Large intestine (tissue), 3 donors: ENCODE measurements around the gene SMOC2. TPM values are rescaled to one million over a fixed set of nuclear protein-coding genes. Genes with fewer than 3 reads are reported as not detected.

ENCODE experiments used
- DNase-seq, 2 donors: peaks; one replicate each; pipeline versions ENCODE4 v3.0.0 to v3.0.0-alpha.2; 2013
- H3K27ac ChIP-seq: one replicate; pipeline ENCODE4 v1.5.1; 2013; ENCODE audit warnings: low read length
- H3K27me3 ChIP-seq: 2 replicates; pipeline ENCODE4 v1.6.1; 2013; ENCODE audit warnings: low read length; ENCODE audit not compliant: control insufficient read depth, insufficient read depth
- H3K36me3 ChIP-seq: 2 replicates; pipeline ENCODE4 v1.6.1; 2013; ENCODE audit warnings: low read length; ENCODE audit not compliant: control insufficient read depth, insufficient read depth
- H3K4me1 ChIP-seq: one replicate; pipeline ENCODE4 v1.6.1; 2013; ENCODE audit warnings: low read length; ENCODE audit not compliant: control insufficient read depth, insufficient read depth
- H3K4me3 ChIP-seq: one replicate; pipeline ENCODE4 v1.5.1; 2013; ENCODE audit warnings: low read length
- H3K9me3 ChIP-seq: one replicate; pipeline ENCODE4 v1.6.1; 2013; ENCODE audit warnings: mild to moderate bottlenecking, low read depth, low read length, moderate library complexity; ENCODE audit not compliant: control insufficient read depth
- WGBS: methylation state at CpG from one replicate; pipeline ENCODE4 v1.1.5; 2013; ENCODE audit warnings: low lambda C conversion rate; ENCODE audit not compliant: insufficient coverage; 5-methylcytosine and 5-hydroxymethylcytosine counted together
- polyA plus RNA-seq: library from polyadenylated mRNA; unstranded; fragments of 120-200 nt; gene quantifications from one replicate; pipeline ENCODE4 v1.2.1, GENCODE V29; 2013

Gene SMOC2
- polyA plus RNA-seq, 1 donor = 15.9 TPM

DNA sequence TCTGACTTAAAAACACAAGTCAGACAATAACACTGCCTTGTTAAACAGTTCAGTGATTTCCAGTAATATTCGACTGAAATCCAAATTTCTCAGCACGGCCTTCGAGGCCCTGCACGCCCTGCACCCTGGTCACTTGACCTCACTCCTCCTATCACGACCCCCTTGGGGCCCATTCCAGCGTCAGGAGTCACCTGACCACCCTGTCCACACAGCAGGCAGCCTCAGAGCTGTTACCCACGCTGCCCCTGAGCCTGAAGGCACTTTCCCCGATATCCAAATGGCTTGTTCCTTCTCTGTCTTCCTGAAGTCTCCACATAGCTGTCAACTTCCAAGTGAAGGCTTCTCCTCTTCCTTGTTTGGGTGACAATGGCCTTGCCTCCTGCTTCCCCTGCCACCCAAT lies 33.1 kb upstream of the SMOC2 start:
- peaks cover 3% of the 10 kb centered on the region for H3K9me3 ChIP-seq
- no peak overlapping the region for H3K4me3 ChIP-seq
- DNase-seq = no peak
- H3K4me1 ChIP-seq = no peaks in the 10 kb centered on the region
- no CpG with 5 or more reads among the region's 8 CpGs for WGBS
- peaks cover 4% of the 10 kb centered on the region for H3K27me3 ChIP-seq
- H3K36me3 ChIP-seq = no peaks in the 10 kb centered on the region
- H3K27ac ChIP-seq = no peak overlapping the region

DNA sequence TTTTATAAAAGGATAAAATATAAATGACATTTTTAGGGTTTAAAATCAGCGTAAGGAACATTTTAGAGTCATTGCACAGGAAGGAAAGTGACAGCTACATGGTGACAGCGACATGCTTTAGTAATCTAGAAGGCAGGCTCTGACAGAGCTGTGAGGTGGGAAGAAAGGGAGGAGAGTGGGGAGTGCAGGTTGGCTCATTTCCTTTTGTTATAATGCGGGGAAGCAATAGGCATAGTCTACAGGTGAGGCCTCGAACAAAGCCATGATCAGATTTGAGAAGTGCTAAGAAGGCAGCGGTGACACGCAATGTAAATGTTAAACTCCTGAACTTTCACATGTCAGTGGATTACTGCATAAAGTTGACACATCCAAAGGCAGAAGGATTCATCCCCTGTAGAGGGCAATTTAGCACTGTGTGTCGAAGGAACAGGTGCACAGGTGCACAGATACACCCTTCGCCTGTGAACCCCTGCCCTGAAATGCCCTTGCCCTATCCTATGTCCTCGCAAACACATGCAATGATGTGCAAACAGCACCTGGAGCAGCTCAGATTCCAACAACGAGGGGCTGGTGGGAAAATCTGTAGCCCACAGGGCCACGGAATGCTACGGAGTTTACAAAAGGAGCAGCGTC lies 32.4 kb upstream of the SMOC2 start:
- Histone ChIP-seq H3K4me1 (no peaks in the 10 kb centered on the region), H3K9me3 (peaks cover 3% of the 10 kb centered on the region)
- WGBS = 91% methylated on average over 1 of the region's 13 CpGs

DNA sequence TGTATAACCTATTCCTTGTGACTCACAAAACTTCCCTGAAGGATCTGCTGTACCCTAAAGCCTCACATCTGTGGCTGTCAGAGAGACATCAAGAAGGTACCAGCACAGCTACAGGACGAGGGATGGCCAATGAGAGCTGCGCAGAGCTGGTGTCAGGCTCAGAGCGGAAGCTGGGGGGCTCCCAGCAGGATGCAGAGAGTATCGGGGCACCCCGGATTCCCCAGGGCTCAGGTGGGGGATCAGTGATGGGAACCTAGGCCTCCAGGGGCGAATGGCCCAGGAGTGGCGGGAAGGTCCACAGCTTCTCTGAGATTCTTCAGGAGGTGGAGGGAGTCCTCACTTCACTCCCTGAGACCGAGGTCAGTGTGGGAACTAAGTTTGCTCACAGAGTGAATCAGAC lies 30.9 kb upstream of the SMOC2 start:
- Histone ChIP-seq H3K4me3 (no peak overlapping the region), H3K9me3 (peaks cover 3% of the 10 kb centered on the region), H3K27me3 (no peaks in the 10 kb centered on the region), H3K4me1 (no peaks in the 10 kb centered on the region), H3K27ac (no peak overlapping the region), H3K36me3 (no peaks in the 10 kb centered on the region)
- no CpG with 5 or more reads among the region's 8 CpGs for WGBS
- no peak for DNase-seq

More for the DNA sequence above, 32.4 kb upstream of the SMOC2 start:
- DNase-seq = peak in 1 of 2 donors; percentile 20
- Histone ChIP-seq H3K36me3 (no peaks in the 10 kb centered on the region), H3K27ac (no peak overlapping the region), H3K27me3 (peaks cover 1% of the 10 kb centered on the region), H3K4me3 (no peak overlapping the region)

DNA sequence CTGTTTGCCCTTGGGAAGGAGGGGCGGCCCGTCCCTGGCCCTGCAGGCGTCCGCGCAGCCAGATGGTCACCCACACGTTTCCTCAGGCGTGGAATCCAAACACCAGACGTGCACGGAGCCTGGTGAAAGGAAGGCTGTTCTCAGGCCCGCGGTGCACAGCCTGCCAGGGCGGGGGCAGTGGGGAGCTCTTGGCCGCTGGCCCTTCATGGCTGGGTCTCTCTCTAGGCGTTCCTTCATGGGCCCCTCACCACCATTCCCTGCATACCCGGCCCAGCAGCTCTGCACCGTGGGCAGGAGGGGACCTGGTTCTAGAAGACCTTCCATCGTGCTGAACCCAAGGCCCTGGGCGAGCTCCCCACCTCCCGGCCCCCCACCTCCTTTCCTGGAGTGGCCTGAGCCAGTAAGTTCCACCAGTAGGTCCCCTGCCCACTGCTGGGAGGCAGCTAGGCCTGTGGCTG lies 30.4 kb upstream of the SMOC2 start:
- DNase-seq = no peak
- Histone ChIP-seq H3K9me3 (peaks cover 3% of the 10 kb centered on the region), H3K4me3 (no peak overlapping the region), H3K4me1 (no peaks in the 10 kb centered on the region), H3K27me3 (no peaks in the 10 kb centered on the region), H3K36me3 (no peaks in the 10 kb centered on the region), H3K27ac (no peak overlapping the region)
- no CpG with 5 or more reads among the region's 19 CpGs for whole genome bisulfite sequencing

DNA sequence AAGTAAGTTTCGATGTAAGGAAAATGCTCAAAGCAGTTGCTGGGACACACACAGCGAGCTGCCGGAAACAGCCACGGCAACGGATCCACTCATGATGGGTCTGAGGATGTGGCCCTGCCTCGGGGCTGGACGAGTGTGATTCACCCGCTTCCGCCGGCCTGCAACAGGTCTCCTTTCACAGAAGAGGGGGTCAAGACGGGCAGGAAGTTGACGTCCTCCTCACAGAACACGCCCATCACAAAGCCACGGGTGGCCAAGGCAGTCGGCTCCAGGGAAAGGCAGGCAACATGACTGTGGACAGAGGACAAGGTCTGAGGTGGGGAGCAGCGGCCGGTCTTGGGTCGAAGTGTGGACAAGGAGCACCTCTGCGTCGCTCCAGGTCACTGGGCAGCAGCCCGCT lies 29.9 kb upstream of the SMOC2 start:
- no peaks in the 10 kb centered on the region for H3K4me1 ChIP-seq
- H3K9me3 ChIP-seq = peaks cover 3% of the 10 kb centered on the region
- DNase-seq = no peak
- no peaks in the 10 kb centered on the region for H3K36me3 ChIP-seq
- H3K4me3 ChIP-seq = no peak overlapping the region
- no peaks in the 10 kb centered on the region for H3K27me3 ChIP-seq
- no CpG with 5 or more reads among the region's 21 CpGs for WGBS
- H3K27ac ChIP-seq = no peak overlapping the region

DNA sequence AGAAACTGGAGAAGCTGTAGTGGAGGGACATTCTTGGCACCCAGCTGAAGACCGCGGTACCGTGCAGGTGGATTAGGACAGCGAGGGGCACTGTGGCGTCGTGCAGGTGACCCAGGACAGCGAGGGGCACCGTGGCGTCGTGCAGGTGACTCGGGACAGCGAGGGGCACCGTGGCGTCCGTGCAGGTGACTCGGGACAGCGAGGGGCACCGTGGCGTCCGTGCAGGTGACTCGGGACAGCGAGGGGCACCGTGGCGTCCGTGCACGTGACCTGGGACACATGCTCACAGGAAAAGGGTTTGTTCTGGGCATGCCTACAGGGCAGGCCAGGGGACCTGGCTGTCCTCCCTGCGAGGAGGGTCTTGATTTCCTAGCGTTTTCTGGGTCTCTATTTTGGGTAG lies 29.2 kb upstream of the SMOC2 start:
- WGBS = no CpG with 5 or more reads among the region's 28 CpGs
- no peaks in the 10 kb centered on the region for H3K36me3 ChIP-seq
- H3K27ac ChIP-seq = no peak overlapping the region
- H3K9me3 ChIP-seq = peaks cover 3% of the 10 kb centered on the region
- no peak overlapping the region for H3K4me3 ChIP-seq
- H3K4me1 ChIP-seq = no peaks in the 10 kb centered on the region
- no peaks in the 10 kb centered on the region for H3K27me3 ChIP-seq
- no peak for DNase-seq

DNA sequence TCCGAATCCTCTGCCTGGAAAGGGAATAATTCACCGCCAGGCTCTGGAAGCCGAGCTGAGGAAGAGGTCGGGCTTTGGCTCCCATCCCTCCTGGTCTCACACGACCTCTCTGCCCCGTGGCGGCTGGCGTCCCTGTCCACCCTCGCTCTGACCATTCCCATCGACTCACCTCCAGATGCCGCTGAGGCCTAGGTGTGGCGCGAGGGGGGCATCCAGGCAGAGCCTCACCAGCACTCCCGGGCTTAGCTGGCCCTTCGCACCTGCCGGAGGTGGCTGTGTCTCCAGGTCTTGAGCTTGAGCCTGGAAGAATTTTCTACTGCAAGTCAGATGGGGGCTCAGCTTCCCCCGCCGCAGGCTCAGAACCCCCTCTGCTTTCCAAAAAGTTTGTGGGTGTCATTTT lies 28.5 kb upstream of the SMOC2 start:
- DNase-seq = no peak
- no peaks in the 10 kb centered on the region for H3K27me3 ChIP-seq
- H3K9me3 ChIP-seq = peaks cover 3% of the 10 kb centered on the region
- no peak overlapping the region for H3K27ac ChIP-seq
- no peaks in the 10 kb centered on the region for H3K36me3 ChIP-seq
- H3K4me1 ChIP-seq = no peaks in the 10 kb centered on the region
- H3K4me3 ChIP-seq = no peak overlapping the region
- WGBS = no CpG with 5 or more reads among the region's 18 CpGs

DNA sequence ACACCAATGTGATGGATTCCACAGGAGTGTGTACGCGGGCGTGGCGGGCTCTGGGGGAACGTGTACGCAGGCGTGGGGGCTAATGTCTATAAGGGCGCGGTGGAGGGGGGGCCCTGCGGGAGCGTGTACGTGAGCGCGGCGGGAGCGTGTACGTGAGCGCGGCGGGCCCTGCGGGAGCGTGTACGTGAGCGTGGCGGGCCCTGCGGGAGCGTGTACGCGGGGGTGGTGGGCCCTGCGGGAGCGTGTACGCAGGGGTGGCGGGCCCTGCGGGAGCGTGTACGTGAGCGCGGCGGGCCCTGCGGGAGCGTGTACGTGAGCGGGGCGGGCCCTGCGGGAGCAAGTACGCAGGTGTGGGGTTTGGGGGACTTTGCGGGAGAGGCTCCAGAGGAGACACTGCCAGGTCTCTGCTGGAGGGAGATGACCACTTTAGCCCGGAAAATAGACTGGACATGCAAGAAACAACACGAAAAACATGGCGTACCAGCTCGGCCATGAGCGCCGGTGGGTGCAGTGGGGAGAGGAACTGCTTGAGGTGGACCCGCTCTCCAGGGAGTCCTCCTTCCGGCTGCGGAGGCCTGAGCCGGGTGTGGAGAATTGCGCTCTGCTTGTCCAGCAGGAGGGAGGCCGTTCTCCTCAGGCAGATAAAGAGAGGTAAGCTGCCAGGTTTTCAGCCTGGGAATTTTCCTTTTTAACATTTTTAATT lies 27.8 kb upstream of the SMOC2 start:
- Histone ChIP-seq H3K4me3 (no peak overlapping the region), H3K9me3 (peaks cover 3% of the 10 kb centered on the region), H3K36me3 (no peaks in the 10 kb centered on the region), H3K27ac (no peak overlapping the region), H3K4me1 (no peaks in the 10 kb centered on the region), H3K27me3 (peaks cover 4% of the 10 kb centered on the region)
- DNase-seq = no peak
- 100% methylated on average over 2 of the region's 59 CpGs for WGBS

DNA sequence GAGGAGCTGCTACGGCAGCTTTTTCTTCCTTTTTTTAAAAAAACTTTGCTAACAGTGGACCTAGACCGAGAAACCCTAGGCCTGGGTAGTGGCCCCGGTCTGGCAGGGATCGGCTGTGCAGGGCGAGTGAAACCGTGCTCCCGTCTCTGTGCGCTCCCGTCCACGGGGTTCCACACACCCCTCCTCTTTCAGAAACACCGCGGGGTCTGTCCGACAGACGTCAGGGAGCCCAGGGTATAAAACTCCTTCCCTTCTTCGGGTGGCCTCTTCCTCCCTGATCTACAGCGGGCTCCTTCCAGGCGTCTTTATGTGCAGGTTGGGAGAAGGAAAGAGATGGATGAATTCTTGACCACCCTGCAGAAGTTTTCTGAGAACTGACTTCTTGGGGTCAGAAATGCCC lies 27.1 kb upstream of the SMOC2 start:
- Histone ChIP-seq H3K27ac (no peak overlapping the region), H3K36me3 (no peaks in the 10 kb centered on the region), H3K9me3 (peaks cover 3% of the 10 kb centered on the region), H3K4me1 (no peaks in the 10 kb centered on the region), H3K27me3 (peaks cover 4% of the 10 kb centered on the region), H3K4me3 (no peak overlapping the region)
- DNase-seq = no peak
- no CpG with 5 or more reads among the region's 17 CpGs for WGBS

DNA sequence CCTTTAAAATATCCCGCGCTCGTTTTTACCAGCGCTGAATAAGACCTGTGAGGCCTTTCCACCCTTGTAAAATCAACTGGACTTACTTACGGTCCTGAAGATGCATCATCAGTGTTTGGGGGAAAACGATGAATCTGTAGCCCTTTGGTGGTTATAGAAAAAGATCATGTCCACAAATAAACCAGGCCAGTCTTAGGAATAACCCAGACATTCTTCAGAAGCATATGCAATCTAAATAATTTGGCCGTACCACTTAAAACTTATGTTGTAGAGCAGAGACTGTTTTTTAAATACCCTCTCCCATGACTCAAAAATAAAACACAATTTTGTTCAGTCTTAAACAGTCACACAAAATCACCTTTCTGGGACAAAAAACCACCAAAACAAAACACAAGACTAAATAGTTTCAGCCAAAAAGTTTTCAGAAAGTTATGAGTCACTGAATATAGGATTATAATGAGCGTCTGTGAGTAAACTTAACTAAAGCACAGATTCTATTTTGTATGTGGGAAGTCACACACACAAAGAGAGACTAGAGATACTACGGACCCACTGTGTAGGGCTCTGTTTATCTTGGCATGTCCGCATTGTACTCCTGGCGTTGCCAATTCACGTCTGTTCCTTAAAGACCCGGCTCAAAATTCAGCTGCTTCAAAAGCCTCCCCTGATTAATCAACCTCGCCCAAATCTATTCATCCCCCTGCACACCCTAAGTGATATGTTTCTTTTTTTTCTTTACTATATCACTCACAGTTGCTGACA lies 26.5 kb upstream of the SMOC2 start:
- Histone ChIP-seq H3K9me3 (peaks cover 3% of the 10 kb centered on the region), H3K36me3 (no peaks in the 10 kb centered on the region), H3K4me3 (no peak overlapping the region), H3K27me3 (peaks cover 4% of the 10 kb centered on the region), H3K27ac (no peak overlapping the region), H3K4me1 (no peaks in the 10 kb centered on the region)
- no CpG with 5 or more reads among the region's 14 CpGs for WGBS
- DNase-seq = no peak
